HEK293T (cell line): ENCODE data around the gene CFAP299.

Source experiments
- FOXA1 ChIP-seq: fragments of 450-650 bp; IDR thresholded peaks from 2 replicates; pipeline ENCODE4 v1.6.1; 2016; ENCODE audit warnings: mild to moderate bottlenecking
- FOXM1 ChIP-seq: fragments of 450-650 bp; IDR thresholded peaks from 2 replicates; pipeline ENCODE4 v1.6.1; 2017; ENCODE audit warnings: mild to moderate bottlenecking, borderline replicate concordance
- HDGF ChIP-seq: fragments of 450-650 bp; IDR thresholded peaks from 2 replicates; pipeline ENCODE4 v1.6.1; 2017; ENCODE audit warnings: antibody characterized with exemption, borderline replicate concordance
- SP1 ChIP-seq: fragments of 450-650 bp; IDR thresholded peaks from 2 replicates; pipeline ENCODE4 v1.6.1; 2017
- SUZ12 ChIP-seq: fragments of 450-650 bp; IDR thresholded peaks from 2 replicates; pipeline ENCODE4 v1.6.1; 2016; ENCODE audit warnings: mild to moderate bottlenecking
- TARDBP ChIP-seq: fragments of 450-650 bp; IDR thresholded peaks from 2 replicates; pipeline ENCODE4 v1.6.1; 2016

DNA sequence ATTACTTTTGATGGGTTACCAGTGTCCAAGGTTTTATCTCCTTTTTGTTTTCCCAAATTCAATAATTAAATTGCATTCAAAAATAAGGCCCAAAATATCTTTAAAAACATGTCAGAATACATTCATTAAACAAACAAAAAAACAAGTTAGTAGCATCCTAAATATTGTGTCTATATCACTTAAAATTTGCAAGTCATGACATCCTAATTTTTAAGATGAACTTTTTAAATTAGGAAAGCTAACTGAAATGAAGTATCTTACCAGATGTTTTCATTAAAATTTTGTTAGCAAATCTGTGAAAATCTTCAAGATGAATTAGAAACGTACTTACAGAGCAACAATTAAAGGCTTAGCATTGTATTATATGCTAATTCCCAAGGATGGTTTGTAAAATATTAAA lies 962 bp upstream of the CFAP299 start:
- TF ChIP-seq FOXA1: no peak
- TF ChIP-seq SUZ12: no peak
- no peak for TF ChIP-seq TARDBP
- TF ChIP-seq FOXM1: no peak
- TF ChIP-seq SP1: no peak
- TF ChIP-seq HDGF: no peak
